Vagina (tissue), 2 donors: Measurements from ENCODE around the gene GRIK5.

ENCODE experiments used
- POLR2A ChIP-seq, 2 donors: fragments of 450-650 bp; IDR thresholded peaks; one replicate each; pipeline ENCODE4 v1.6.1; 2017; ENCODE audit warnings: antibody characterized with exemption in 2 of 2, mild to moderate bottlenecking in 2 of 2, moderate library complexity in 2 of 2
- POLR2AphosphoS5 ChIP-seq, 2 donors: sonication (generic); formaldehyde crosslinking; IDR thresholded peaks; one replicate each; pipeline ENCODE4 v1.9.0; 2017; ENCODE audit warnings: antibody characterized with exemption in 2 of 2, mild to moderate bottlenecking in 2 of 2, low read depth in 1 of 2; ENCODE audit not compliant: insufficient read depth in 1 of 2

DNA sequence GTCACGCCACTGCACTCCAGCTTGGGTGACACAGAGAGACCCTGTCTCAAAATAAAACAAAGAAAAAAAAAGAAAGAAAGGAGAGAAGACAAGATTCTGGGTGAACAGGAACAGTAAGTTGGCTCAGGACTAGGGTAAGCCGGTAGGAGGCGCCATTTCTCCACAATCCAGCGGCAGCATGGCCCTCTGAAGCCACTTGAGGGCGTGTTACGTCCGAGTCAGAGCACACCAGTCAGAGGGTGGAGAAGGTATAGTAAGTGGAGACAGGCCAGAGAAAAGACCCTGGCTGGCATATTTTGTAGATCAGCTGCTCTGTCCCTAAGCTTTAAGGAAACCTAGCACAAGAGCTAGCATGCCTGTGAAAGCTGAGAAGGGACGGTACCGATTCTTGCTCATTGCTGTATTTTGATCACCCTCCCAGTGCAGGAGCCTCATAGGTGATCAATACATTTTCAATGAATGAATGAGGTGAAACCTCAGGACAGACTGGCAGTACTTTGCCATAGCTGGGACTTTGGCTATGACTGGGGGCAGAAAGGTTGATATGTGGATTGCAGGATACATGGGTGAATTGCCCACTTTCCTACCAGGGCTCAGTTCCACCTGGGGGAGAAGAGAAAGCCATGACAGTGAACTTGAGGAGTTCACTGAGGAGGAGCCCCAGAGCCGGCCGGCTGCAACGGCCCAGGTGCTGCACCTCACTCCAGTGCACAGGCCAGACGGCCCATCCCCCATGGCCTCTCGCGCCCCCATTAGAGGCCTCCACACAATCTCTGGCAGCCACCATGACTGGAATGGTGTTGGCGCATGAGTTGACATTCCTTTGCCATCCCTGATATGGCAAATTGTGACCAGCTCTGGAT lies 38.8 kb upstream of the GRIK5 start:
- TF ChIP-seq POLR2AphosphoS5 (IDR thresholded peaks at IDR 0.05; ENCODE audit: insufficient read depth in 1 of 2, low read depth in 1 of 2) = no peak
- TF ChIP-seq POLR2A (IDR thresholded peaks at IDR 0.05) = no peak
